ENCODE data around the gene DNMT1.

DNA sequence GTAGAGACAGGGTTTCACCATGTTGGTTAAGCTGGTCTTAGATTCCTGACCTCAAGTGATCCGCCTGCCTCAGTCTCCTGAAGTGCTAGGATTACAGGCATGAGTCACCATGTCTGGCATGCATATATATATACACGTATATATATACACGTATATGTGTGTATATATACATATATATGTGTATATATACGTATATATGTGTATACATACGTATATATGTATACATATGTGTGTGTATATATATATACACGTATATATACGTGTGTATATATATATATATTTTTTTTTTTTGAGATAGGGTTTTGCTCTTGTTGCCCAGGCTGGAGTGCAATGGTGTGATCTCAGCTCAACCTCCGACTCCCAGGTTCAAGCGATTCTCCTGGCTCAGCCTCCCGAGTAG is 11.9 kb downstream of the DNMT1 start:
- TF ChIP-seq, protein P1, sequence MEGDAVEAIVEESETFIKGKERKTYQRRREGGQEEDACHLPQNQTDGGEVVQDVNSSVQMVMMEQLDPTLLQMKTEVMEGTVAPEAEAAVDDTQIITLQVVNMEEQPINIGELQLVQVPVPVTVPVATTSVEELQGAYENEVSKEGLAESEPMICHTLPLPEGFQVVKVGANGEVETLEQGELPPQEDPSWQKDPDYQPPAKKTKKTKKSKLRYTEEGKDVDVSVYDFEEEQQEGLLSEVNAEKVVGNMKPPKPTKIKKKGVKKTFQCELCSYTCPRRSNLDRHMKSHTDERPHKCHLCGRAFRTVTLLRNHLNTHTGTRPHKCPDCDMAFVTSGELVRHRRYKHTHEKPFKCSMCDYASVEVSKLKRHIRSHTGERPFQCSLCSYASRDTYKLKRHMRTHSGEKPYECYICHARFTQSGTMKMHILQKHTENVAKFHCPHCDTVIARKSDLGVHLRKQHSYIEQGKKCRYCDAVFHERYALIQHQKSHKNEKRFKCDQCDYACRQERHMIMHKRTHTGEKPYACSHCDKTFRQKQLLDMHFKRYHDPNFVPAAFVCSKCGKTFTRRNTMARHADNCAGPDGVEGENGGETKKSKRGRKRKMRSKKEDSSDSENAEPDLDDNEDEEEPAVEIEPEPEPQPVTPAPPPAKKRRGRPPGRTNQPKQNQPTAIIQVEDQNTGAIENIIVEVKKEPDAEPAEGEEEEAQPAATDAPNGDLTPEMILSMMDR (IDR thresholded peaks at IDR 0.05) = no peak
- TF ChIP-seq EP300 (IDR thresholded peaks at IDR 0.05) (no peak), POLR2A (IDR thresholded peaks at IDR 0.05; ENCODE audit: low read depth) (no peak)
